ENCODE results near the gene PTPRN2.

The PTPRN2 gene

GRCh38 chr7:158063850-158064610 lies 523.6 kb downstream of the PTPRN2 start:
- no peak overlapping the region for H3K4me3 ChIP-seq (ENCODE audit: low read length)
- TF ChIP-seq CTCF (conservative IDR thresholded peaks at IDR 0.05; ENCODE audit: low read length): no peak
- DNase-seq (ENCODE audit: low read depth): no peak

- no peak for TF ChIP-seq CTCF (conservative IDR thresholded peaks at IDR 0.05; ENCODE audit: low read length)
- DNase-seq (ENCODE audit: low read depth): no peak
- H3K4me3 ChIP-seq (ENCODE audit: low read length): no peak overlapping the region
These were observed 525.0 kb downstream of the PTPRN2 start for GRCh38 chr7:158062661-158063060.

- DNase-seq (ENCODE audit: low read depth): no peak
- H3K4me3 ChIP-seq (ENCODE audit: low read length): no peak overlapping the region
- TF ChIP-seq CTCF (conservative IDR thresholded peaks at IDR 0.05; ENCODE audit: low read length): no peak
These were observed 525.6 kb downstream of the PTPRN2 start for GRCh38 chr7:158061884-158062656.

GRCh38 chr7:158061026-158061630 lies 526.5 kb downstream of the PTPRN2 start:
- TF ChIP-seq CTCF (conservative IDR thresholded peaks at IDR 0.05; ENCODE audit: low read length): no peak
- no peak for DNase-seq (ENCODE audit: low read depth)
- no peak overlapping the region for H3K4me3 ChIP-seq (ENCODE audit: low read length)

- DNase-seq (ENCODE audit: low read depth): no peak
- H3K4me3 ChIP-seq (ENCODE audit: low read length): no peak overlapping the region
- TF ChIP-seq CTCF (conservative IDR thresholded peaks at IDR 0.05; ENCODE audit: low read length): no peak
These were observed 527.4 kb downstream of the PTPRN2 start for GRCh38 chr7:158060216-158060615.

- TF ChIP-seq CTCF (conservative IDR thresholded peaks at IDR 0.05; ENCODE audit: low read length): no peak
- no peak overlapping the region for H3K4me3 ChIP-seq (ENCODE audit: low read length)
- no peak for DNase-seq (ENCODE audit: low read depth)
These were observed 530.2 kb downstream of the PTPRN2 start for GRCh38 chr7:158057446-158057845.

All from AG10803 (cell line).